Brain microvascular endothelial cell (primary cell): ENCODE data around the gene TMEM156.

Experiments
- DNase-seq: peaks from one replicate; pipeline ENCODE4 v3.0.0-alpha.2; 2020
- H3K27ac ChIP-seq: fragments of 250-450 bp; sonication (Bioruptor Pico); 2 replicates; pipeline ENCODE4 v1.5.1; 2020; ENCODE audit warnings: mild to moderate bottlenecking, moderate library complexity
- H3K27me3 ChIP-seq: fragments of 250-450 bp; sonication (Bioruptor Pico); replicated peaks from 2 replicates; pipeline ENCODE4 v1.5.1; 2020; ENCODE audit warnings: mild to moderate bottlenecking
- H3K36me3 ChIP-seq: fragments of 250-450 bp; sonication (Bioruptor Pico); replicated peaks from 2 replicates; pipeline ENCODE4 v1.5.1; 2020; ENCODE audit warnings: mild to moderate bottlenecking
- H3K4me3 ChIP-seq: 2 replicates; pipeline ENCODE4 v1.5.1; 2011; ENCODE audit warnings: low read depth, mild to moderate bottlenecking, control low read depth, low read length, moderate library complexity
- in situ Hi-C: cut with HindIII; loops from 2 replicates; pipeline ENCODE4 v1.10.0; 2017; ENCODE audit warnings: low sequenced_read_pairs, low pct_ligation_motif_present
- TF ChIP-seq, protein P1 (sequence below): IDR thresholded peaks from 2 replicates; pipeline ENCODE4 v1.5.1; 2011; ENCODE audit warnings: low read depth, mild to moderate bottlenecking, moderate library complexity, low read length, control low read depth, inconsistent platforms; ENCODE audit errors: missing control alignments

Gene TMEM156

DNA sequence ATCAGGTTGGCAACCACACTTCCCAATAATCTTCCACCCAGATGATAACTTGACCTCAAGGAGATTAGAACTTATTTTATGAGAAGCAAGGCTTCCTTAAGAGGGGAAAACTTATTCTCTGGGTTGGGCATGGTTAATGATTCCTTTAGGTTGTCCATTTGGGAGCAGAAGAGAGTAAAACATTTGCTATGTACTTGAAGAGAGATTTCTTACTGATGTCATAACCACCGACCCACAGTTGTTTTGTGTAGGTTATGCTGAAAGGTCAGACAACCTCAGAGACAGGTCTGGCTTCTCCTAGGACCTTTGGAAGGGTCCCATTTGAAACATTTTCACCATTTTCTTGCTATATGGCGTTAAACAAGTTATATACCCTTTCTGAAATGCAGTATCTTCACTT, 108.5 kb downstream of the TMEM156 start:
- Histone ChIP-seq H3K27me3 (no peaks in the 10 kb centered on the region), H3K27ac (no peak overlapping the region), H3K36me3 (peaks cover 79% of the 10 kb centered on the region), H3K4me3 (no peak overlapping the region)
- DNase-seq: no peak
- in situ Hi-C loops: no loop called here
- TF ChIP-seq, protein P1, sequence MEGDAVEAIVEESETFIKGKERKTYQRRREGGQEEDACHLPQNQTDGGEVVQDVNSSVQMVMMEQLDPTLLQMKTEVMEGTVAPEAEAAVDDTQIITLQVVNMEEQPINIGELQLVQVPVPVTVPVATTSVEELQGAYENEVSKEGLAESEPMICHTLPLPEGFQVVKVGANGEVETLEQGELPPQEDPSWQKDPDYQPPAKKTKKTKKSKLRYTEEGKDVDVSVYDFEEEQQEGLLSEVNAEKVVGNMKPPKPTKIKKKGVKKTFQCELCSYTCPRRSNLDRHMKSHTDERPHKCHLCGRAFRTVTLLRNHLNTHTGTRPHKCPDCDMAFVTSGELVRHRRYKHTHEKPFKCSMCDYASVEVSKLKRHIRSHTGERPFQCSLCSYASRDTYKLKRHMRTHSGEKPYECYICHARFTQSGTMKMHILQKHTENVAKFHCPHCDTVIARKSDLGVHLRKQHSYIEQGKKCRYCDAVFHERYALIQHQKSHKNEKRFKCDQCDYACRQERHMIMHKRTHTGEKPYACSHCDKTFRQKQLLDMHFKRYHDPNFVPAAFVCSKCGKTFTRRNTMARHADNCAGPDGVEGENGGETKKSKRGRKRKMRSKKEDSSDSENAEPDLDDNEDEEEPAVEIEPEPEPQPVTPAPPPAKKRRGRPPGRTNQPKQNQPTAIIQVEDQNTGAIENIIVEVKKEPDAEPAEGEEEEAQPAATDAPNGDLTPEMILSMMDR: no peak

DNA sequence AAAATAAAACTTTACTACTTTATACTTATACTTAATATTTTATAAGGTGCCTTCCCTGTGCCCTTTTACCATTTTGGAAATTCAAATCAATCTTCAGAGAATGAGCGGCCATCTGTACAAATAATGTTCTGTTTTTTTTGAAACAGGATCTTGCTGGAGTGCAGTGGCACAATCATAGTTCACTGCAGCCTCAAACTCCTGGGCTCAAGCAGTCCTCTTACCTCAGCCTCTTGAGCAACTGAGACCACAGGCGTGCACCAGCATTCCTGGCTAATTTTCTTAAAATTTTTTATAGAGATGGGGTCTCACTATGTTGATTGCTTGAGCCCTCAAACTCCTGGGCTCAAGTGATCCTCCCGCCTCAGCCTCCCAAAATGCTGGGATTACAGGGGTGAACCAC, 111.1 kb downstream of the TMEM156 start:
- no peak overlapping the region for H3K4me3 ChIP-seq
- no peaks in the 10 kb centered on the region for H3K27me3 ChIP-seq
- DNase-seq: no peak
- H3K36me3 ChIP-seq: peaks cover 79% of the 10 kb centered on the region
- TF ChIP-seq, protein P1: no peak
- H3K27ac ChIP-seq: no peak overlapping the region
- in situ Hi-C loops: no loop called here

DNA sequence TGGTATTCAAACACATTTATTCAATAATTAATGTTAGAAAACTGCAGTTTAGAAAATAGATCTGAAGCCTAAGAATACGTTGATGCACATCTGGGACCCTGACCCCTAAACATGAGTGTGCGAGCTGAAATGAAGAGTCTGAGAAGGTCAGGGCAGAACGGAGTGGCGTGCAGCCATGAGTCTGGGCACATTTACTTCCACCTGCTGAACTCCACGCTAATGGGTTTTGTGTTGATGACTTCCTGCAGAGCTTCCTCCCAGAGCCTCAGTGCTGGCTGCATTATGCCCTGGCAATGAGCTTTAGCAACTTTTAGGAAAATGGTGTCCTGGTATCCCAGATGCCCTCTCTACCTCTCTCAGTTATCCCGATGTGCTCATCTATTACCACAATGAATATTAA, 111.5 kb downstream of the TMEM156 start:
- TF ChIP-seq, protein P1: no peak
- no peaks in the 10 kb centered on the region for H3K27me3 ChIP-seq
- no peak for DNase-seq
- H3K4me3 ChIP-seq: no peak overlapping the region
- in situ Hi-C loops: no loop called here
- H3K36me3 ChIP-seq: peaks cover 80% of the 10 kb centered on the region
- H3K27ac ChIP-seq: no peak overlapping the region

DNA sequence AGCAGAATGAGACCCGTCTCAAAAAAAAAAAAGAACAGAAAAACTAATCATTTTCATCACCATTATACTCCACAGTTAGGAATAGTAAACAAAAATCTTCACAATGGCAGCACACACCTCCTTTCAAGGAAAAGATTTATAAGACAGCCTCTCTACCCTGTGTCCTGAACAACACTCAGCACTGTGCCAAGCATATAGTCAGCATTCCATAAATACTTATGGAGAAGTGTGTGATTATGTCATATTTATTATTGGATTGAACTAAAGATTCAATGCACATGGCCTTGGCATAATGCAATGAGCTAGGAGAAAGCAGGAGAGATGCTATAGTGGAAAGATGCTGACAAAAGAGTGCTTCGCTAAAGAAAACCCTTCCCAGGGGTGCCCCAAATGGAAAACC, 112.0 kb downstream of the TMEM156 start:
- Histone ChIP-seq H3K4me3 (no peak overlapping the region), H3K36me3 (peaks cover 85% of the 10 kb centered on the region), H3K27me3 (no peaks in the 10 kb centered on the region), H3K27ac (no peak overlapping the region)
- in situ Hi-C loops: no loop called here
- TF ChIP-seq, protein P1: no peak
- DNase-seq: no peak

DNA sequence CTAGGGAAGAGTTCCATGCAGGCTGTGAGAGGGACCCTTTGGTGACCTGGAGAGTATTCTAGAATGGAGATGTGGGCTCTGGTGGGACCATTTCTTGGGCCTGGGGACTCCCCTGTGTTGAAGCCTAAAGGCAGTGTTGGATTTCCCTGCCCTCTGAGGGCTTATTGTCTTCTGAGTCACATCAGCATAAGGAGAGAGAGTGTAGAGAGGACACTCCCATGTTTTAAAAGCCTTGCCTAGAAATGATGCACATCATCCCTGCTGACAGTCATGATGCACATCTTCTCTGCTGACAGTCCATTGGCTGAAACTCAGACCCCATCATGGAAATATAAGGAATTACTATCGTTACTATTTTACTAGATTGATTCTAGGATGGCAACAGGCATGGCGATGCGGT, 112.7 kb downstream of the TMEM156 start:
- Histone ChIP-seq H3K36me3 (peaks cover 87% of the 10 kb centered on the region), H3K4me3 (no peak overlapping the region)
- in situ Hi-C loops: no loop called here

More for the DNA sequence above, 112.7 kb downstream of the TMEM156 start:
- H3K27me3 ChIP-seq: no peaks in the 10 kb centered on the region
- TF ChIP-seq, protein P1: no peak
- H3K27ac ChIP-seq: no peak overlapping the region
- DNase-seq: no peak
